ENCODE measurements around the gene AOAH. TPM values are rescaled to one million over a fixed set of nuclear protein-coding genes. Genes with fewer than 3 reads are reported as not detected.

AOAH gene
- total RNA-seq, 1 experiment from 2014 or later: 0.39 TPM

DNA sequence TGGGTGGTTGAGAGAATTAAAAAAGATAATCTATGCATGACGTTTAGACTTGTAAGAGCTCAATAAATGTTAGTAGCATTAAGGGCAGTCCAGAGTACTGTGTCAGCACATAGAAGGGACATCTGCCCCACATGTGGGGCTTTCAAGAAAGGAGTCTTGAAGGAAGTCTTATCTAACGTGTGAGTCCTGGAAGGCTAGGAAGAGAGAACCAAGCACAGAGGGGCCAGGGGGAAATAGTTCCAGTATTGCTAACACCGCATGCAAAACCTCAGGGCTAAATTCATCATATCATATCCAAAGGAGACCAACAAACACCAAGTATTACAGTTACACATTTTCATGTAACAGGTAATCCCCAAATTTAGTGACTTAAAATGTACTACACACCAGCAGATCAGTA lies 122.7 kb downstream of the AOAH start:
- H3K14ac ChIP-seq (ENCODE audit: insufficient read depth, low read length): no peak overlapping the region
- H4K8ac ChIP-seq (replicated peaks; ENCODE audit: insufficient read length, low read depth, low read length): no peak overlapping the region
- H3K27me3 ChIP-seq (ENCODE audit: insufficient read depth, low read length): no peaks in the 10 kb centered on the region
- Mint-ChIP-seq H3K9me3 (no peaks in the 10 kb centered on the region), H3K27me3 (ENCODE audit: low read depth) (no peaks in the 10 kb centered on the region), H3K4me1 (peaks cover 1 to 14% of the 10 kb centered on the region in 2 experiments), H3K36me3 (ENCODE audit: insufficient read depth in 1 of 3, low read depth in 3 of 3) (no peaks in the 10 kb centered on the region), H3K27ac (no peak overlapping the region), H3K4me3 (no peak overlapping the region)
- no peak overlapping the region for H3K18ac ChIP-seq (ENCODE audit: insufficient read length, low read depth, low read length)
- no peak overlapping the region for H3K4me2 ChIP-seq (ENCODE audit: insufficient read depth, insufficient read length, low read length)
- no peaks in the 10 kb centered on the region for H3K9me3 ChIP-seq (ENCODE audit: control insufficient read depth, low read depth, low read length)
- H2BK120ac ChIP-seq (ENCODE audit: low read depth, low read length, poor library complexity, severe bottlenecking): no peak overlapping the region
- no peak overlapping the region for H3K9ac ChIP-seq (ENCODE audit: extremely low read depth, insufficient read length, low read length)
- H2AK5ac ChIP-seq (ENCODE audit: insufficient read length, low read length): no peak overlapping the region
- no peak overlapping the region for H2BK20ac ChIP-seq (ENCODE audit: low read depth, low read length, poor library complexity, severe bottlenecking)
- H2BK5ac ChIP-seq (ENCODE audit: insufficient read length, low read length): no peak overlapping the region
- no peak overlapping the region for H3K56ac ChIP-seq (ENCODE audit: insufficient read length, low read depth, low read length)
- H2BK15ac ChIP-seq (ENCODE audit: low read depth, low read length): no peak overlapping the region
- H3T11ph ChIP-seq (ENCODE audit: low read length): no peak overlapping the region
- TF ChIP-seq, protein P1, sequence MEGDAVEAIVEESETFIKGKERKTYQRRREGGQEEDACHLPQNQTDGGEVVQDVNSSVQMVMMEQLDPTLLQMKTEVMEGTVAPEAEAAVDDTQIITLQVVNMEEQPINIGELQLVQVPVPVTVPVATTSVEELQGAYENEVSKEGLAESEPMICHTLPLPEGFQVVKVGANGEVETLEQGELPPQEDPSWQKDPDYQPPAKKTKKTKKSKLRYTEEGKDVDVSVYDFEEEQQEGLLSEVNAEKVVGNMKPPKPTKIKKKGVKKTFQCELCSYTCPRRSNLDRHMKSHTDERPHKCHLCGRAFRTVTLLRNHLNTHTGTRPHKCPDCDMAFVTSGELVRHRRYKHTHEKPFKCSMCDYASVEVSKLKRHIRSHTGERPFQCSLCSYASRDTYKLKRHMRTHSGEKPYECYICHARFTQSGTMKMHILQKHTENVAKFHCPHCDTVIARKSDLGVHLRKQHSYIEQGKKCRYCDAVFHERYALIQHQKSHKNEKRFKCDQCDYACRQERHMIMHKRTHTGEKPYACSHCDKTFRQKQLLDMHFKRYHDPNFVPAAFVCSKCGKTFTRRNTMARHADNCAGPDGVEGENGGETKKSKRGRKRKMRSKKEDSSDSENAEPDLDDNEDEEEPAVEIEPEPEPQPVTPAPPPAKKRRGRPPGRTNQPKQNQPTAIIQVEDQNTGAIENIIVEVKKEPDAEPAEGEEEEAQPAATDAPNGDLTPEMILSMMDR (conservative IDR thresholded peaks at IDR 0.05): no peak
- H2BK12ac ChIP-seq (ENCODE audit: insufficient read length, low read depth, low read length): no peak overlapping the region
- H3K79me2 ChIP-seq (ENCODE audit: insufficient read depth, low read length): no peaks in the 10 kb centered on the region
- H3K27ac ChIP-seq (ENCODE audit: insufficient read length, low read depth, low read length): no peak overlapping the region
- H3K23ac ChIP-seq (ENCODE audit: insufficient read length, low read depth, low read length): no peak overlapping the region
- H2AFZ ChIP-seq (ENCODE audit: low read length): no peak overlapping the region
- H3K4me1 ChIP-seq (ENCODE audit: insufficient read depth, low read length): no peaks in the 10 kb centered on the region; the same call in 1 of the 2 replicates
- H4K5ac ChIP-seq (ENCODE audit: insufficient read length, low read depth, low read length): no peak overlapping the region
- WGBS (ENCODE audit: extremely low coverage, insufficient read length, low lambda C conversion rate): no CpG with 5 or more reads among the region's 3 CpGs
- H3K23me2 ChIP-seq (ENCODE audit: insufficient read length, low read depth, low read length, poor library complexity, severe bottlenecking): no peaks in the 10 kb centered on the region
- no peak overlapping the region for H3K4ac ChIP-seq (ENCODE audit: low read depth, low read length)
- H4K20me1 ChIP-seq (ENCODE audit: control insufficient read depth, insufficient read depth, insufficient read length): no peaks in the 10 kb centered on the region
- no peaks in the 10 kb centered on the region for H3K79me1 ChIP-seq (ENCODE audit: insufficient read depth, low read depth, low read length, poor library complexity, severe bottlenecking)
- H4K91ac ChIP-seq (ENCODE audit: insufficient read length, low read depth, low read length): no peak overlapping the region
- no peak for DNase-seq

Data from H9 (cell line).